Transverse colon (tissue), 4 donors: ENCODE results near the gene TMEM255B. TPM values are rescaled to one million over a fixed set of nuclear protein-coding genes. Genes with fewer than 3 reads are reported as not detected.

Experiments used
- DNase-seq: peaks from one replicate; pipeline ENCODE4 v3.0.0-alpha.2; 2019
- H3K27ac ChIP-seq, 4 donors: fragments of 200-600 bp; sonication (generic); 2 replicates each; pipeline ENCODE4 v1.5.1; 2016 to 2018; ENCODE audit warnings: inconsistent platforms in 4 of 4
- H3K27me3 ChIP-seq: fragments of 200-600 bp; sonication (generic); 2 replicates; pipeline ENCODE4 v1.5.1; 2017; ENCODE audit warnings: inconsistent platforms
- H3K36me3 ChIP-seq, 4 donors: fragments of 200-600 bp; sonication (generic); 2 replicates each; pipeline ENCODE4 v1.5.1; 2017 to 2019; ENCODE audit warnings: inconsistent platforms in 4 of 4
- H3K4me1 ChIP-seq, 4 donors: fragments of 200-600 bp; sonication (generic); 2 replicates each; pipeline ENCODE4 v1.5.1; 2017 to 2020; ENCODE audit warnings: inconsistent platforms in 4 of 4
- H3K4me3 ChIP-seq, 4 donors: fragments of 200-600 bp; sonication (generic); 1 replicate in 1 of 4; 2 replicates in 3 of 4; pipeline versions ENCODE4 v1.5.1 to v1.6.1; 2017 to 2019; ENCODE audit warnings: inconsistent platforms in 4 of 4
- H3K9me3 ChIP-seq, 2 donors: fragments of 200-600 bp; sonication (generic); 2 replicates each; pipeline ENCODE4 v1.5.1; 2017 to 2019; ENCODE audit warnings: inconsistent platforms in 2 of 2
- EP300 ChIP-seq: sonication (generic); formaldehyde crosslinking; IDR thresholded peaks from one replicate; pipeline ENCODE4 v1.6.1; 2017; ENCODE audit warnings: antibody characterized with exemption, low read depth
- POLR2A ChIP-seq: fragments of 450-650 bp; IDR thresholded peaks from one replicate; pipeline ENCODE4 v1.6.1; 2016; ENCODE audit warnings: antibody characterized with exemption, mild to moderate bottlenecking, moderate library complexity
- POLR2AphosphoS5 ChIP-seq, 3 donors: sonication (generic); formaldehyde crosslinking; IDR thresholded peaks; one replicate each; pipeline ENCODE4 v1.6.1; 2016; ENCODE audit warnings: antibody characterized with exemption in 3 of 3
- WGBS, 2 donors: methylation state at CpG; one replicate each; pipeline ENCODE4 v1.1.5; 2018; ENCODE audit warnings: low coverage in 1 of 2; 5-methylcytosine and 5-hydroxymethylcytosine counted together
- in situ Hi-C, 4 donors: fragments of 200-750 bp; cut with MboI; loops; one replicate each; pipeline versions ENCODE4 v1.15.0 to v1.15.1; 2017; ENCODE audit warnings: low sequenced_read_pairs in 3 of 4, low pct_ligation_motif_present in 1 of 4, low pct_unique_long_range_greater_than_20kb in 1 of 4
- intact Hi-C: fragments of 100-400 bp; cut with DNase I; formaldehyde crosslinking; loops from one replicate; pipeline ENCODE4 v1.15.1; 2023; ENCODE audit warnings: low total_unique reads
- total RNA-seq, 4 donors: library from RNA; depleted of rRNA; stranded (reverse); fragments of >200 nt; gene quantifications; one replicate each; pipeline ENCODE4 v1.1.0, GENCODE V29; 2016
- TF ChIP-seq, protein P1 (sequence below), 5 experiments: fragments of 200-600 bp in 3 of 5; fragments of 450-650 bp in 2 of 5; sonication (generic) in 3 of 5; IDR thresholded peaks; 1 replicate in 2 of 5; 2 replicates in 3 of 5; pipeline ENCODE4 v1.5.1; 2016 to 2017; ENCODE audit warnings: antibody characterized with exemption in 5 of 5, inconsistent platforms in 3 of 5, mild to moderate bottlenecking in 2 of 5, moderate library complexity in 1 of 5

Gene TMEM255B
- 10 to 100 TPM in 2 of 4 donors, 1 to 10 TPM in 1, under 1 TPM in 1; 0.79 to 27.7 (median 9.4) TPM for total RNA-seq

GRCh38 chr13:113758651-113759524 lies at the start of gene TMEM255B:
TMEM255B (plus strand) TSS chr13:113759226; CDS start chr13:113759270, 44 bp downstream.
- Histone ChIP-seq H3K4me1 (peaks cover 7 to 16% (median 14%) of the 10 kb centered on the region in 4 donors), H3K27ac (peak within 1 kb of the TSS; percentile 62 to 81 (median 73)), H3K9me3 (no peaks in the 10 kb centered on the region), H3K4me3 (peak within 1 kb of the TSS; percentile 52 to 70 (median 55)), H3K27me3 (peaks cover 32% of the 10 kb centered on the region), H3K36me3 (no peaks in the 10 kb centered on the region)
- in situ Hi-C loops = no loop called here
- DNase-seq = peak; percentile 88
- TF ChIP-seq, protein P1, sequence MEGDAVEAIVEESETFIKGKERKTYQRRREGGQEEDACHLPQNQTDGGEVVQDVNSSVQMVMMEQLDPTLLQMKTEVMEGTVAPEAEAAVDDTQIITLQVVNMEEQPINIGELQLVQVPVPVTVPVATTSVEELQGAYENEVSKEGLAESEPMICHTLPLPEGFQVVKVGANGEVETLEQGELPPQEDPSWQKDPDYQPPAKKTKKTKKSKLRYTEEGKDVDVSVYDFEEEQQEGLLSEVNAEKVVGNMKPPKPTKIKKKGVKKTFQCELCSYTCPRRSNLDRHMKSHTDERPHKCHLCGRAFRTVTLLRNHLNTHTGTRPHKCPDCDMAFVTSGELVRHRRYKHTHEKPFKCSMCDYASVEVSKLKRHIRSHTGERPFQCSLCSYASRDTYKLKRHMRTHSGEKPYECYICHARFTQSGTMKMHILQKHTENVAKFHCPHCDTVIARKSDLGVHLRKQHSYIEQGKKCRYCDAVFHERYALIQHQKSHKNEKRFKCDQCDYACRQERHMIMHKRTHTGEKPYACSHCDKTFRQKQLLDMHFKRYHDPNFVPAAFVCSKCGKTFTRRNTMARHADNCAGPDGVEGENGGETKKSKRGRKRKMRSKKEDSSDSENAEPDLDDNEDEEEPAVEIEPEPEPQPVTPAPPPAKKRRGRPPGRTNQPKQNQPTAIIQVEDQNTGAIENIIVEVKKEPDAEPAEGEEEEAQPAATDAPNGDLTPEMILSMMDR (IDR thresholded peaks at IDR 0.05) = peak in 4 of 5 experiments; percentile 30 to 56 (median 44)
- TF ChIP-seq POLR2AphosphoS5 (IDR thresholded peaks at IDR 0.05) = peak in 1 of 3 donors; percentile 8
- TF ChIP-seq POLR2A = peak; percentile 31
- no peak for TF ChIP-seq EP300
- WGBS, 2 donors = 0 to 1% methylated on average over 6 to 73 of the region's 80 CpGs
- intact Hi-C loops = no loop called here

DNA sequence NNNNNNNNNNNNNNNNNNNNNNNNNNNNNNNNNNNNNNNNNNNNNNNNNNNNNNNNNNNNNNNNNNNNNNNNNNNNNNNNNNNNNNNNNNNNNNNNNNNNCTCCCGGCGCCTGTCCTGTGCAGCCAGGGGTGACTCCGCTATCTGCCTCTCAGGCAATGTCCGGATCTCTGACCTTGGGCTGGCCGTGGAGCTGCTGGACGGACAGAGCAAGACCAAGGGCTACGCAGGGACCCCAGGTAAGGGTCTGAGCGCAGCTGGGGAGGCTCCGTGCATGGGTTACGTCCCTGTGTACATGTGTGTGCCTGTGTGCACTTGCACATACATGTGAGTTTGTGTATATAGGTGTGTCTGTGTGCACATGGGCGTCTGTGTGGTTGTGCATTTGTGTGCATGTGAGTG lies 36.1 kb upstream of the TMEM255B start:
- no peaks in the 10 kb centered on the region for H3K36me3 ChIP-seq
- no peak overlapping the region for H3K27ac ChIP-seq
- peaks cover 0 to 5% (median 5%) of the 10 kb centered on the region in 4 donors for H3K4me1 ChIP-seq
- H3K27me3 ChIP-seq = no peaks in the 10 kb centered on the region
- intact Hi-C loops = no loop called here
- in situ Hi-C loops = no loop called here
- WGBS, 2 donors = 82% methylated on average over 5 of the region's 11 CpGs; no CpG with 5 or more reads in 1 of the 2 donors
- no peaks in the 10 kb centered on the region for H3K9me3 ChIP-seq
- H3K4me3 ChIP-seq = no peak overlapping the region
- DNase-seq = no peak
- no peak for TF ChIP-seq POLR2A
- TF ChIP-seq POLR2AphosphoS5 (IDR thresholded peaks at IDR 0.05) = no peak
- TF ChIP-seq EP300 = no peak
- TF ChIP-seq, protein P1 (IDR thresholded peaks at IDR 0.05) = no peak

DNA sequence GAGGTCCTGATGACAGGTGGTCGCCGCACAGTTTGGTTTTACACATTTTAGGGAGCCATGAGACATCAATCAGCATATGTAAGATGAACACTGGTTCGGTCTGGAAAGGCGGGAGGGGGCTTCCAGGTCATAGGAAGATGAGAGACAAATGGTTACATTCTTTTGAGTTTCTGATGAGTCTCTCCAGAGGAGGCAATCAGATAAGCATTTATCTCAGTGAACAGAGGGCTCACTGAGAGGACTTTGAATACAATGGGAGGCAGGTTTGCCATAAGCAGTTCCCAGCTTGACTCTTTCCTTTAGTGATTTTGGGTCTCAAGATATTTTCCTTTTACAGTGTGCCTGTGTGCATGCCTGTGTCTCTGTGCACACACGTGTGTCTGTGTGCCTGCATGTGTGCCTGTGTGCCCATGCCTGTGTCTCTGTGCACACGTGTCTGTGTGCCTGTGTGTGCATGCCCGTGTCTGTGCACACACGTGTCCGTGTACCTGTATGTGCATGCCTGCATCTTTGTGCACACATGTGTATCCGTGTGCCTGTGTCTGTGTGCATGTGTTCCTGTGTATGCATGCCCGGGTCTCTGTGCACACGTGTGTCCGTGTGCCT lies 35.5 kb upstream of the TMEM255B start:
- 82% methylated on average over 13 of the region's 13 CpGs; no CpG with 5 or more reads in 1 of the 2 donors for WGBS, 2 donors
- no peak for TF ChIP-seq POLR2A
- no peak for TF ChIP-seq EP300
- TF ChIP-seq, protein P1 (IDR thresholded peaks at IDR 0.05) = no peak
- no peak for TF ChIP-seq POLR2AphosphoS5 (IDR thresholded peaks at IDR 0.05)
- no peak for DNase-seq

More for the DNA sequence above, 35.5 kb upstream of the TMEM255B start:
- intact Hi-C loops (no loop called here), in situ Hi-C loops (no loop called here)
- Histone ChIP-seq H3K27ac (no peak overlapping the region), H3K4me3 (no peak overlapping the region), H3K9me3 (no peaks in the 10 kb centered on the region), H3K4me1 (peaks cover 0 to 5% (median 5%) of the 10 kb centered on the region in 4 donors), H3K36me3 (no peaks in the 10 kb centered on the region), H3K27me3 (no peaks in the 10 kb centered on the region)
